HepG2 (cell line): ENCODE measurements around the gene HNF1B. TPM values are rescaled to one million over a fixed set of nuclear protein-coding genes. Genes with fewer than 3 reads are reported as not detected.

Experiments used
- CEBPB ChIP-seq: IDR thresholded peaks from 2 replicates; pipeline ENCODE4 v1.6.1; 2011; ENCODE audit warnings: low read depth, low read length, improper control_type of control experiment, borderline replicate concordance
- FOXC1 ChIP-seq: sonication (generic); formaldehyde crosslinking; IDR thresholded peaks from 2 replicates; pipeline ENCODE4 v1.8.0; 2022; ENCODE audit warnings: mild to moderate bottlenecking, missing genetic modification reagents, borderline replicate concordance
- JDP2 ChIP-seq: sonication (generic); formaldehyde crosslinking; IDR thresholded peaks from 2 replicates; pipeline ENCODE4 v1.8.1; 2022; ENCODE audit warnings: missing genetic modification reagents, borderline replicate concordance
- KAT7 ChIP-seq: IDR thresholded peaks from 2 replicates; pipeline ENCODE4 v1.6.1; 2018; ENCODE audit warnings: borderline replicate concordance, missing compliant biosample characterization
- KLF13 ChIP-seq: sonication (generic); formaldehyde crosslinking; IDR thresholded peaks from 2 replicates; pipeline ENCODE4 v1.4.0; 2020; ENCODE audit warnings: mild to moderate bottlenecking, missing genetic modification reagents
- NR1H2 ChIP-seq: sonication (generic); formaldehyde crosslinking; IDR thresholded peaks from 2 replicates; pipeline ENCODE4 v1.8.1; 2022; ENCODE audit warnings: low read depth, missing genetic modification reagents, borderline replicate concordance
- RARA ChIP-seq: IDR thresholded peaks from 2 replicates; pipeline ENCODE4 v1.6.1; 2016; ENCODE audit warnings: missing genetic modification reagents, missing compliant biosample characterization
- SP4 ChIP-seq: sonication (generic); formaldehyde crosslinking; IDR thresholded peaks from 2 replicates; pipeline ENCODE4 v1.8.1; 2023; ENCODE audit warnings: mild to moderate bottlenecking, missing genetic modification reagents
- ZKSCAN8 ChIP-seq: IDR thresholded peaks from 2 replicates; pipeline ENCODE4 v1.6.1; 2016; ENCODE audit warnings: borderline replicate concordance, missing genetic modification reagents, missing compliant biosample characterization
- ZNF337 ChIP-seq: sonication (generic); formaldehyde crosslinking; IDR thresholded peaks from 2 replicates; pipeline ENCODE4 v1.5.1; 2020; ENCODE audit warnings: missing genetic modification reagents, low read depth, mild to moderate bottlenecking, borderline replicate concordance
- ZNF441 ChIP-seq: sonication (generic); formaldehyde crosslinking; IDR thresholded peaks from 2 replicates; pipeline ENCODE4 v1.7.0; 2021; ENCODE audit warnings: missing genetic modification reagents, borderline replicate concordance
- ZNF572 ChIP-seq: sonication (generic); formaldehyde crosslinking; IDR thresholded peaks from 2 replicates; pipeline ENCODE4 v1.5.1; 2020; ENCODE audit warnings: mild to moderate bottlenecking, missing genetic modification reagents
- polyA plus RNA-seq, 8 experiments: library from polyadenylated mRNA; depleted of rRNA in 3 of 8; stranded (reverse) in 7 of 8; unstranded in 1 of 8; fragments of >200 nt; fragmentation: Illumina TruSeq in 4 of 8; extraction: Trizol in 4 of 8; gene quantifications; 2 replicates each; pipeline versions ENCODE4 v1.2.1 to v1.2.3, GENCODE V29; 2011 to 2016; ENCODE audit warnings: low read depth in 4 of 8, missing spikeins in 1 of 8, mixed read lengths in 1 of 8; ENCODE audit not compliant: insufficient read depth in 1 of 8
- total RNA-seq, 5 experiments: library from RNA; depleted of rRNA; stranded (reverse); fragments of >200 nt; fragmentation: Illumina TruSeq; extraction: Trizol; gene quantifications; 2 replicates each; pipeline ENCODE4 v1.2.3, GENCODE V29; 2016; ENCODE audit warnings: low read depth in 1 of 5
- TF ChIP-seq, protein P1 (sequence below): sonication (generic); formaldehyde crosslinking; IDR thresholded peaks from 2 replicates; pipeline ENCODE4 v1.4.0; 2020; ENCODE audit warnings: missing genetic modification reagents
- TF ChIP-seq, protein P2 (sequence below): IDR thresholded peaks from 2 replicates; pipeline ENCODE4 v1.6.1; 2018; ENCODE audit warnings: missing genetic modification reagents, mild to moderate bottlenecking, missing compliant biosample characterization
- TF ChIP-seq, protein P3 (sequence below): sonication (generic); formaldehyde crosslinking; IDR thresholded peaks from 2 replicates; pipeline ENCODE4 v1.5.0; 2020; ENCODE audit warnings: missing genetic modification reagents, mild to moderate bottlenecking, borderline replicate concordance
- TF ChIP-seq, protein P4 (sequence below): sonication (generic); formaldehyde crosslinking; IDR thresholded peaks from 2 replicates; pipeline ENCODE4 v1.4.0; 2020; ENCODE audit warnings: missing genetic modification reagents
- TF ChIP-seq, protein P5 (sequence below): sonication (generic); formaldehyde crosslinking; conservative IDR thresholded peaks from 2 replicates; pipeline ENCODE4 v1.8.0; 2022; ENCODE audit warnings: missing genetic modification reagents

Gene HNF1B
- total and polyA plus RNA-seq, 2 of the 13 experiments (the other 11 are each of a cell fraction or from before 2014, with no cell fraction given), result 1.9 to 5.3 TPM

DNA sequence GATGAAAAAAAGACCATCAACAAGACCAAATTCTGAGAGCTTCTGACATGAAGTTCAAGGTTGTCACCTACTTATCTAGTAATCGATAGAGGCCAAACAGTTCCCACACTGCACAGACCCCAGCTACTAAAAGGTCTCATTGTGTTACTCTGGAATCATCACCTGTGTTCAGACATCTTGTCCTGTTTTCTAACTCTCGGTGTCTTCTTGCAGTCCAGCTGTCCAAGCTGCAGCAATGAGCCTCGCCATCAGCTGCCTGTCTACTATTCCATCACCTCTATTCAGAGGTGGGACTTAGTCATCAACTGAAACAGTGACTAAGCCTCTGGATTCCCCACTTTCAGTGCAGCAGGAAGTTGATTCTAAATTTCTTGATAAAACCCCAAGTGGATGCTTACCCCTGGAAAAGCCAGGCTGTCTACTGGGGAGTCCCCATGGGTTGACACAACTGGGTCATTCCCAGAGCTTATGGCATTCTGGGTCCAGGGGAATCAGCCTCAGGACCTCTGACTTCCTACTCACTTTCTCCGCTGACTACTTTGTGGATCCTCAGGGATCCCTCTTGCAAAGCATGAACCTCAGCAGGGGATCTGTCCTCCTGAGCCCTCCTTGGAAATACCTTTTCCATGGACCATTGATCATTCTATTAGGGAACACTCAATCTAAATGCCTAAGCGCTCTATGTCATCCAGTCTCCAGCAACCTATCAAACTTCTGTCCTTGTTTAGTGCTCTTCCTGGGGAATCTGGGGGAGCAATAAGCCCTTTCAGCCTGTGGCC, 46.5 kb downstream of the HNF1B start (continued):
- TF ChIP-seq, protein P1, sequence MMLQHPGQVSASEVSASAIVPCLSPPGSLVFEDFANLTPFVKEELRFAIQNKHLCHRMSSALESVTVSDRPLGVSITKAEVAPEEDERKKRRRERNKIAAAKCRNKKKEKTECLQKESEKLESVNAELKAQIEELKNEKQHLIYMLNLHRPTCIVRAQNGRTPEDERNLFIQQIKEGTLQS (CRISPR knock-in tag), result no peak
- TF ChIP-seq ZNF441 (CRISPR knock-in tag), result no peak
- no peak for TF ChIP-seq ZNF337 (CRISPR knock-in tag)
- TF ChIP-seq KAT7 (CRISPR knock-in tag), result no peak
- TF ChIP-seq, protein P2, sequence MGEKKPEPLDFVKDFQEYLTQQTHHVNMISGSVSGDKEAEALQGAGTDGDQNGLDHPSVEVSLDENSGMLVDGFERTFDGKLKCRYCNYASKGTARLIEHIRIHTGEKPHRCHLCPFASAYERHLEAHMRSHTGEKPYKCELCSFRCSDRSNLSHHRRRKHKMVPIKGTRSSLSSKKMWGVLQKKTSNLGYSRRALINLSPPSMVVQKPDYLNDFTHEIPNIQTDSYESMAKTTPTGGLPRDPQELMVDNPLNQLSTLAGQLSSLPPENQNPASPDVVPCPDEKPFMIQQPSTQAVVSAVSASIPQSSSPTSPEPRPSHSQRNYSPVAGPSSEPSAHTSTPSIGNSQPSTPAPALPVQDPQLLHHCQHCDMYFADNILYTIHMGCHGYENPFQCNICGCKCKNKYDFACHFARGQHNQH (CRISPR knock-in tag), result peak; percentile 43; the same call in 1 of the 2 replicates
- TF ChIP-seq, protein P3, sequence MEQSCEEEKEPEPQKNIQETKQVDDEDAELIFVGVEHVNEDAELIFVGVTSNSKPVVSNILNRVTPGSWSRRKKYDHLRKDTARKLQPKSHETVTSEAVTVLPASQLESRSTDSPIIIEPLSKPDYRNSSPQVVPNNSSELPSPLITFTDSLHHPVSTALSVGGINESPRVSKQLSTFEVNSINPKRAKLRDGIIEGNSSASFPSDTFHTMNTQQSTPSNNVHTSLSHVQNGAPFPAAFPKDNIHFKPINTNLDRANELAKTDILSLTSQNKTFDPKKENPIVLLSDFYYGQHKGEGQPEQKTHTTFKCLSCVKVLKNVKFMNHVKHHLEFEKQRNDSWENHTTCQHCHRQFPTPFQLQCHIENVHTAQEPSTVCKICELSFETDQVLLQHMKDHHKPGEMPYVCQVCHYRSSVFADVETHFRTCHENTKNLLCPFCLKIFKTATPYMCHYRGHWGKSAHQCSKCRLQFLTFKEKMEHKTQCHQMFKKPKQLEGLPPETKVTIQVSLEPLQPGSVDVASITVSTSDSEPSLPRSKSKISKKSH, result no peak
- TF ChIP-seq FOXC1 (CRISPR knock-in tag), result no peak
- TF ChIP-seq, protein P4, sequence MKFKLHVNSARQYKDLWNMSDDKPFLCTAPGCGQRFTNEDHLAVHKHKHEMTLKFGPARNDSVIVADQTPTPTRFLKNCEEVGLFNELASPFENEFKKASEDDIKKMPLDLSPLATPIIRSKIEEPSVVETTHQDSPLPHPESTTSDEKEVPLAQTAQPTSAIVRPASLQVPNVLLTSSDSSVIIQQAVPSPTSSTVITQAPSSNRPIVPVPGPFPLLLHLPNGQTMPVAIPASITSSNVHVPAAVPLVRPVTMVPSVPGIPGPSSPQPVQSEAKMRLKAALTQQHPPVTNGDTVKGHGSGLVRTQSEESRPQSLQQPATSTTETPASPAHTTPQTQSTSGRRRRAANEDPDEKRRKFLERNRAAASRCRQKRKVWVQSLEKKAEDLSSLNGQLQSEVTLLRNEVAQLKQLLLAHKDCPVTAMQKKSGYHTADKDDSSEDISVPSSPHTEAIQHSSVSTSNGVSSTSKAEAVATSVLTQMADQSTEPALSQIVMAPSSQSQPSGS, result peak; percentile 69; the same call in 1 of the 2 replicates
- TF ChIP-seq ZKSCAN8 (CRISPR knock-in tag), result no peak
- TF ChIP-seq CEBPB, result no peak
- no peak for TF ChIP-seq JDP2 (CRISPR knock-in tag)
- TF ChIP-seq SP4 (CRISPR knock-in tag), result no peak
- peak; percentile 96 for TF ChIP-seq RARA (CRISPR knock-in tag)
- TF ChIP-seq, protein P5, sequence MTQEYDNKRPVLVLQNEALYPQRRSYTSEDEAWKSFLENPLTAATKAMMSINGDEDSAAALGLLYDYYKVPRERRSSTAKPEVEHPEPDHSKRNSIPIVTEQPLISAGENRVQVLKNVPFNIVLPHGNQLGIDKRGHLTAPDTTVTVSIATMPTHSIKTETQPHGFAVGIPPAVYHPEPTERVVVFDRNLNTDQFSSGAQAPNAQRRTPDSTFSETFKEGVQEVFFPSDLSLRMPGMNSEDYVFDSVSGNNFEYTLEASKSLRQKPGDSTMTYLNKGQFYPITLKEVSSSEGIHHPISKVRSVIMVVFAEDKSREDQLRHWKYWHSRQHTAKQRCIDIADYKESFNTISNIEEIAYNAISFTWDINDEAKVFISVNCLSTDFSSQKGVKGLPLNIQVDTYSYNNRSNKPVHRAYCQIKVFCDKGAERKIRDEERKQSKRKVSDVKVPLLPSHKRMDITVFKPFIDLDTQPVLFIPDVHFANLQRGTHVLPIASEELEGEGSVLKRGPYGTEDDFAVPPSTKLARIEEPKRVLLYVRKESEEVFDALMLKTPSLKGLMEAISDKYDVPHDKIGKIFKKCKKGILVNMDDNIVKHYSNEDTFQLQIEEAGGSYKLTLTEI (CRISPR knock-in tag), result no peak
- no peak for TF ChIP-seq KLF13 (CRISPR knock-in tag)
- TF ChIP-seq ZNF572 (CRISPR knock-in tag), result no peak
- TF ChIP-seq NR1H2 (CRISPR knock-in tag), result no peak
